NCI-H2171 treated with DMSO at 0.1 percent for 48 hours (cell line): Measurements from ENCODE around the gene IL20RA.
"Not testable (repeated sequence)": the region's sequence is repeated elsewhere in the genome, so short reads cannot be mapped to it uniquely, and the experiment has no call there.

Experiments
- DNase-seq: peaks from one replicate; lab custom pipeline; 2025; lab: John Stamatoyannopoulos, UW

The IL20RA gene

GRCh38 chr6:137044366-137045221 lies at the start of gene IL20RA:
Gene IL20RA, minus strand, starts transcription at chr6:137044965. Its CDS starts 237 bp downstream, at chr6:137044728.
- DNase-seq: no peak

GRCh38 chr6:137093183-137094069 lies 48.7 kb upstream of the IL20RA start:
- DNase-seq: no peak

- DNase-seq: no peak
Measured at GRCh38 chr6:137092018-137092417, 47.3 kb upstream of the IL20RA start.

GRCh38 chr6:137089305-137089704 lies 44.5 kb upstream of the IL20RA start:
- peak; percentile 22 for DNase-seq

- DNase-seq: no peak
Measured at GRCh38 chr6:137087902-137088301, 43.1 kb upstream of the IL20RA start.

- DNase-seq: peak; percentile 35
Measured at GRCh38 chr6:137086031-137086430, 41.3 kb upstream of the IL20RA start.

GRCh38 chr6:137084865-137085617 lies 40.3 kb upstream of the IL20RA start:
- DNase-seq: no peak

- no peak for DNase-seq
Measured at GRCh38 chr6:137084090-137084489, 39.3 kb upstream of the IL20RA start.

- DNase-seq: no peak
Measured at GRCh38 chr6:137081997-137082396, 37.2 kb upstream of the IL20RA start.

GRCh38 chr6:137080711-137081110 lies 35.9 kb upstream of the IL20RA start:
- DNase-seq: no peak

- peak; percentile 64 for DNase-seq
Measured at GRCh38 chr6:137076277-137077068, 31.7 kb upstream of the IL20RA start.

- not testable (repeated sequence) for DNase-seq
Measured at GRCh38 chr6:137075790-137076189, 31.0 kb upstream of the IL20RA start.

- DNase-seq: no peak
Measured at GRCh38 chr6:137070303-137070702, 25.5 kb upstream of the IL20RA start.

GRCh38 chr6:137067399-137067798 lies 22.6 kb upstream of the IL20RA start:
- DNase-seq: no peak

- DNase-seq: no peak
Measured at GRCh38 chr6:137058037-137058436, 13.3 kb upstream of the IL20RA start.

- no peak for DNase-seq
Measured at GRCh38 chr6:137056121-137056880, 11.5 kb upstream of the IL20RA start.

GRCh38 chr6:137051790-137052472 lies 7.2 kb upstream of the IL20RA start:
- DNase-seq: no peak

- DNase-seq: no peak
Measured at GRCh38 chr6:137049095-137049494, 4.3 kb upstream of the IL20RA start.

GRCh38 chr6:137046871-137047412 lies 2.2 kb upstream of the IL20RA start:
- no peak for DNase-seq
